ENCODE data around the gene NBEA.

- TF ChIP-seq CTCF (IDR thresholded peaks at IDR 0.05) (no peak), POLR2A (IDR thresholded peaks at IDR 0.05) (no peak)
These were observed 337.4 kb downstream of the NBEA start for GRCh38 chr13:35279500-35279899.

Data from stomach (tissue), 4 donors.